GM21825 (cell line): ENCODE results near the gene YTHDF1.

Experiments
- ATAC-seq: cut with Tn5 transposase; IDR thresholded peaks from one replicate; pipeline ENCODE4 v1.9.1; 2021; ENCODE audit warnings: mild to moderate bottlenecking, moderate library complexity; ENCODE audit not compliant: unreplicated experiment

YTHDF1 gene

DNA sequence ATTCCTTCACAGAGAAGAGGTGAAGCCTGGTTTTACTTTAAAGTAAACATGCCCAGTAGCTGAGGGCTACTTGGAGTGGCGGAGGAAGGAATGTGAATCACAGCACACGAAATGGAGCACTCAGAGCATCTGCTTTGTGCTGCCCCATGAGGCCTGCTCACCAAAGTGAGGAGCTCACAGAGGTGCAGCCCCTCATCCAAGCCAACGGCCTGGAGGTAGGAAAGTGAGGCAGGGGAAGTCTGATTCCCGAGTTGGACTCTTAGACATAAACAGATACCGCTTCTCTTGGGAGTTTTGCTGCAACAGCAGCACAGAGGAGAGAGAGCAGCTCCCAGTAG lies 3.6 kb downstream of the YTHDF1 start:
- ATAC-seq, result no peak

DNA sequence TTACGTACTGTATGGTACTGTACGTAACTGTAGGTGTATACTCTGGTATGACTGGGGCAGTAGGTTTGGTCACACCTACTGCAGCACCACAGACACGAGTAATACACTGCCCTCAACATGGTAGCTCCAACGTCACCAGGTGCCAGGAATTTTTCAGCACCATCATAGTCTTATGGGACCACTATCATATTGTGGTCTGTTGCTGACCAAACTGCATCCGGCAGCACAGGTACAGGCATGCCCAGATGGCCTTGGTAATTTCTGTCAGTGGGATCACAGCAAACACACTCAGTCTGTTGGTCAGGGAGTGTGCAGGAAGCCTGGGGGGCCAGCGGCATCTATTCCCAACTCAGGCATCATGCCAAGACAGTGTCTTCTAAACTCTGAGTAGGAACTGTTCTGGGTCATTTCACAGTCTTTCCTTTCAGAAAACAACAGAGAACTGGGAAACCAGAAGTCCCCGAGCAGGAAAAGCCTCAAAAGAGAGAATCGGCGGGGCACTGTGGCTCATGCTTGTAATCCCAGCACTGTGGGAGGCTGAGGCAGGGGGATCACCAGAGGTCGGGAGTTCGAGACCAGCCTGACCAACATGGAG lies 5.8 kb downstream of the YTHDF1 start:
- ATAC-seq, result no peak

DNA sequence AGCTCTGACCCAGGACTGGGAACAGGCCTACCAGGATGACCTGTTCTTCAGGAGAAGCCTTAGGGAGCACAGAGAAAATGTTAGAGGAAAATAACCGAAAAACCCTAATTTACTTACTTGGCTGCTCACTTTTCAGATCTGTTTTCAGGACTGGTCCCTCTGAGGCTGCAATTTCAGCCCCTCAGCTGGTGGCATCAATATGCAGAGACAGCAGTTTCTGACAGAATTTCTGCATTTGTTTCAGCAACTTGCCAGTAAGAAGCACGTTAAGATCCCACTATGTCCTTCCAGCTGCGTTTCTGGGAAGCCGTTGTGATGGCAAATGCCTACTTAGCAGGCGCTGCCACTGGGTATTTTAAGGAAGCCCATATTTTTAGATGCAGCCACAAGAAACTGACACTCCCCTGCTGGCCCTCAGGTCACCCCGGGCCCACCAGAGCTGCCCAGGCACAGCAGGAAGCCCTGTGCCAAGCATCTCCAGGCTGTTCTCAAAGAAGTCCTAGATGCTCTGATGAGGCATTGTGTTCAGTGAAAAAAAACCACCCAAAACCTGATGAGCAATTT lies 7.5 kb downstream of the YTHDF1 start:
- no peak for ATAC-seq

DNA sequence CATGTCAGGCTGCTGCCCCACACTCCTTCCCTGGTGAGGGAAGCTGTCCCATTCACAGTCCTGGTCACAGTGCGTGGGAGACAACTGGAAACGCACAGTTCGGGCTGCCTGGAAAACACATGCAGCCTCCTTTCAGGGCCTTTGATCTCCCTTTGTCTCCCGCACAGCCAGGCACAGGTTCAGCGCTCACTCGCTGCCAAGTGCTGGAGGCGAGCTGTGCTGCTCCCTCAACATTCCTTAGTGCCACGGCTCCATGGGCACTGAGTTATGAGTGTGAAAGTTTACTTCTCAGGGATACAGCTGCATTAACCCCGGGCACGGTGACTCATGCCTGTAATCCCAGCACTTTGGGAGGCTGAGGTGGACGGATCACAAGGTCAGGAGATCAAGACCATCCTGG lies 9.1 kb downstream of the YTHDF1 start:
- no peak for ATAC-seq

DNA sequence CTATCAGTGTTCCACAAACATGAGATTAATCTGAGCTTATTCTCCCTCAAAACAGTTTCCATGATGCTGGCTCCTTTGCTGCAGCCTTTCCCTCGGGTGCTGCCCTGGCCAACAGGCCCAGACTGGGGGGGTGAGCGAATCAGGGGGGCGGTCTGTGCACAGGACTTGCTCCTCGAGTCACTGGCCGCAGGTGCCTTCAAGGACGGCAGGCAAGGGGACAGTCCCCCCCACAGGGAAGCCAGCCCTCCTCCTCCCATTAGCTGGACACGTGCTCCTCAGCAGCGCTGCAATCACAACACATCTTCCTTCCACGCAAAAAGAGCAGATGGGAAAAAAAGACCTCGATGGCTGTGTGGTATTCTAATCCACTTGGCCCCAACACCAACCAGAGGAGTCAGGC lies 10.0 kb downstream of the YTHDF1 start:
- no peak for ATAC-seq

DNA sequence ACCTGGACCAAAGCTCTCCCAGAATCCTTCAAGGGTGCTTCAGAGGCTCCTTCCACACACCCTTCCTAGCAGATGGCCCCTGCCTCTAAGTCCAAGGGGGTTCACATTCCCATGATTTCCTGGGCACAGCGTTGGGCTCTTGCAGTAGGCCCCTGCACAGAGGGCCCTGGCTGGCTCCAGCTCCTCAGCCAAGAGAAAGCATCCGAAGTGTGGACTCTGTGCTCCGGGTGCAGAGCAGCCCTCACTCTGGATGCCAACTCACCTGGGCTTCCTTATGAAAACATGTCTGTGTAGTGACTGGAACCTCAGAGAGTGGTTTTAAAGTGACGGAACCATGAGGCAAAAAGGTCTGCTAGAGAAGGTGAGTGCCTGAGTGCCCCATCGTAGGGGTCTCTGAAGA lies 11.6 kb downstream of the YTHDF1 start:
- no peak for ATAC-seq

DNA sequence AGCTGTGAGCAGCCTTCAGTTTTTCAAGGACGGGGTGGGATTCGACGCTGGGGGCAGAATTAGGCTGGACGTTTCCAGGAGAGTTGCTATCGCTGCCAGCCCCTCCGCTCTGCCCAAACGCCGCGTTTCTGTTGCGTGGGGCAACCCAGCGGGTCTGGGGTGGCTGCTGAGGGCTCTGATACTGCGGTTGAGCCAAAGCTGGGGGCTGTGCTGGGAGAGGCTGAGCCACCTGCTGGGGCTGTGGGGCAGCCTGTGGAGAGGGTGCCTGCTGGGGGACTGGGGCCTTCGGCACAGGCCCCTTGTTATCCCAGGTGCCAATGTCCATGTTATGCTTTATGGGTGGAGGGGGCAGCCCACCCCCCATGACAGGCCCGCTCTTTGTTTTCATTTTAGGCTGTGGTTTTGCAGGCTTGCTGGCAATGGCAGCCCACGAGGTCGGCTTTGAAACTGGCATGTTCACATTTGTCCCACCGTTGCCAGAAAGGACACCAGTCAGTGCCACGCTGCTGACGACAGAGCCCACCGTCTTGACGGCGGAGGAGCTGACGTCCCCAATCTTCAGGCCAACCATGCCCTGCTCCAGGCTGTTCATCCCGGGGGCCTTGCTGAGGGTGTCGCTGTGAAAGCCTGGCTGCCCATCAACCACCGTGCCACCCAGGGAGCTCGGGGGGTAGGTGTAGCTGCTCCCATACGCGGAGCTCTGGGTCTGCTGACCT lies 13.0 kb downstream of the YTHDF1 start:
- no peak for ATAC-seq

DNA sequence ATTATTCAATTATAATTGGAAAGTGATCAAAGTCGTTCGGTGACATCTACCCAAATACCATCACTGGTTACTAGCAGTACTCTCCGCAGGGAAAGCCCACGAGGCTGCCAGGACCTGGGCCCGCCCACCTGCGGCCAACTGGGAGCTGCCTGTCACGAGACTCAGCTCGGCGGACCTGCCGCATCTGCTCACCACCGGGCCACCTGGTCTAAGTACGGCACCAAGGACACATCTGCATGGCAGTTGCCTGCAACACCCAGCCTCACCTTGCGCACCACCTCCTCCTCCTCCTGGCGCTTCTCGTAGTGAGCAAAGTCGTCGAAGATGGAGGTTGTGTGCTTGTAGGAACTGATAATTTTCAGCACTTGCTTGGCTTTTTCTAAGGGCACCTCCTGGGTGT lies 13.9 kb downstream of the YTHDF1 start:
- ATAC-seq, result no peak

DNA sequence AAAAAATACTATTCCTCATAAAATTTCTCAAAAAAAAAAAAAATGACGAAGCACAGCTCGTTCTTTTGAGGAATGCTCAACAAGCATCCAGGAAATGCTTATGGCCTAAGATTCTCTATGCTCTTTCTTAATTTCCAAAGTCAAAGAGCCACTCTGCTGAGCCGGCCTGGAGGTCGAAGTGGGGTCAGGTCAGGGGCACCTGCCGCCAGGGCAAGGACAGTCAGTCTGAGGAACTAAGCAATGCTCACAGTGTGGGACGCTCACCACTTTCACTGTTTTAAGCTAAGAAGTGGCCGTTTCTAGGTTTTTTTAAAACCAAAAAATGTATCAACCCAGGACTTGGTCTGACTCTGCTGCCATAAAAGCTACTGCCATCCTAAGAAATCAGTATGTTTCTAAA lies 17.3 kb downstream of the YTHDF1 start:
- no peak for ATAC-seq

DNA sequence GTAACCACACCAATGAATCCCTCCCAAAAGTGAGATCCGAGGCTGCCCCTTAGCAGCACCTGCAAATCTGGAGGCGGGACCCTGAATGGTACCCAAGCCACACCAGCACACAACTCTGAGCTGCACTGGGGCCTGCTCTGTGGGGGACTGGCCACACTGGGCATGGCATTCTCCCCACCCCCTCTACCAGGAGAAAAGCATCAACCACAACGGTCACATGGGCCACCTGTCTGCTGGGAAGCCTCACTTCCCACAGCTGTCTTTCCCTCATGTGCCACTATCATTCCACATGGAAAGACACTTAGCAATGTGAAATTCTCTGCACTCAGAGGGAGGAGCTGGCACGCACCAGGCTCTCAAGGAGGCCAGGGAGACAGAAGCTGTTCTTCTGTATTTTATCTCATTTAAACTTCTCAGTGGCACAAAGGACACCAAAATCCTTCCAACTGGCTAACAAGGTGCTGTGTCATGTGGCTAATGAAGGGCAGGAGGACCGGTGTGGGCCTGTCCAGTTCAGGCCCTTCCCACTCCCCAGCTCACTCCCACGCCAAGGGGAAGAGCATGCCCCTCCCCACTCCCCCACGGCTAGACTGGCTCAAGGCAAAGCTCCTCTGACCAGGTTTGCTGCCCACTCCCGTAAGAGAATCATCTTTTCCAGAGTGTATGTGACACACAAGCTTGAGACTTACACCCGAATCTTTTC lies 19.0 kb downstream of the YTHDF1 start:
- ATAC-seq, result no peak

DNA sequence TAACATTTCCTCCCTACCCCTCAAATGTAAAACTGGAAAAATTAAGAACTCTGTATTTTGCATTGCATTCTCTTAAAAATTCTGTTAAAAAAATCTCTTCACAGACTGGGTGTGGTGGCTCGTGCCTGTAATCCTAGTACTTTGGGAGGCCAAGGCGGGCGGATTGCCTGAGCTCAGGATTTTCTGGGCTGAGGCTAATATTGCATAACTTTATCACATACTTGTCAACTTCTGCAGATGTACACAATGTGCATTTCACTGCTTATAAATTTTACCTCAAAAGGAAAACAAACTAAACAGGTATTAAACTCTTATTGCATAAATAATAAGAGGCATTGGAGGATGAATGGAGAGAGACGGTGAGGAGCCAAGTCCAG lies 21.1 kb downstream of the YTHDF1 start:
- ATAC-seq, result no peak

DNA sequence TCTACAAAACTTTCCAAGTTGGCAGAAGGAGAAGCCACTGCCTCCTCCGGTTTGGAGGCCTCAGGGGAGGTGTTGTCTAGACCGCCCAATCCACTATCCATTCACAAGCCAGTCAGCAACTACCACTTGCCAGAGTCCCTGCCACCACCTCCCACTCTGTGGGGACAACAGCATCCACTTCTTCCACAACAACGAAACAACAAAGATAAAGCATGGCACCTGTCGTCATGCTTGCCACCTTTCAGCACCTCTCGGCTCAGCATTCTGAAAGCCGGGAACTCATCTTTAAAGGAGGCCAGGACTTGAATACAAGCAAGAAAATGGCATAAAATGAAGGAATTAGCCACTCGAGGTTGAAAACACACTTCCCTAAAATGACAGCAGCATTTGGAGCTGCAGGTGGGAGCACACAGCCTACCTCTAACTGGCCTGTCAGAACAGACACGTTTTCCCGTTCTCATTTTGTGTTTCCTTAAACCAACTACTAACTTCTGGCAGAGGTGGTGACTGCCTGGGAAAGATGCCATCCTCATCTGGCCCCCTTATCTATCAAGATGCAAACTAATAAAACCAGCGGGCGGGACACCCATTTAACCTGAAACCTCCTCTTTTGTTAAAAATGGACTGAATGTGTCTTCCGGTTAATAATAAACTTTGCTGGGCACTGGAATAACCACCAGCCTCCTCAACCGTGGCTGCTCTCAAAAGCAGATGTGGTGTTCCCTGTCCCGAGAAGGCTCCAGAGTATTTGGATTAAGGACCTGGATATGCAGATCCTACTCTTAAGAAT lies 21.7 kb downstream of the YTHDF1 start:
- ATAC-seq, result no peak

DNA sequence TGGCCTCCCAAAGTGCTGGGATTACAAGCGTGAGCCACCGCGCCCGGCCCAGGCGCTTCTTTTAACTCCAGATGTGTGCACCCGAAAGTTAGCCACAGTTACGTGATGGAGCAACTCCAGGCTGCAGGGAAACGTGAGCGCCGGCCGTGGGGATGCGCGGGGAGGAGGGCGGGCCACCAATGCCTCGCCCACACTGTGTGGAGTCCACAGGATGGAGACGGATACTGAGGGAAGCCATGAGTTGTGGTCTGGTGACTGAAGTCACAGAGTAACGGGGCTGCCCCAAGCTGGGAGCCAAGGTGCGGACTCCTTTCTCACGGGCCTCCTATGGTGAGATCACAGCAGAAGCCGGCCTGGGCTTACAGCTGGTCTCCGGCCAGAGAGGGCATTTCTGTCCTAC lies 23.2 kb downstream of the YTHDF1 start:
- ATAC-seq, result no peak

DNA sequence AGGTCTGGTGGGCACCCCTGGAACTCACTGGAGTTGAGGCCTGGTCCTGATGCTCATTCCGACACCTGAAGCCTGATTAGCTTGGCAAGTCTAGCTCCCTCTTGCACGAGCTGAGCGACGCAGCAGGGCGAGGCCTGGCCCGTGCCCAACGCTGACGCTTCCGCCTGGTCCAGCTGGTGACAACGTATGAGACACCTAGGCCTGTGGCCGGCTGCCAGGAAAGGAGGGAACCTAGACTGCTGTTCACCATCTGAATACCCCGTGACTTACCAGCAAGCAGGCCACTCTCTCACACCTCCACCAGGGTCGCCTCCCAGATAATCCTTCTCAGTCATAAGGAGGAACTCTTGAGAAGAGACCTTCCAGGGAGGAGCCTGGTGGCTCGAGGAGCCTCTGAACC lies 24.5 kb downstream of the YTHDF1 start:
- ATAC-seq, result no peak

DNA sequence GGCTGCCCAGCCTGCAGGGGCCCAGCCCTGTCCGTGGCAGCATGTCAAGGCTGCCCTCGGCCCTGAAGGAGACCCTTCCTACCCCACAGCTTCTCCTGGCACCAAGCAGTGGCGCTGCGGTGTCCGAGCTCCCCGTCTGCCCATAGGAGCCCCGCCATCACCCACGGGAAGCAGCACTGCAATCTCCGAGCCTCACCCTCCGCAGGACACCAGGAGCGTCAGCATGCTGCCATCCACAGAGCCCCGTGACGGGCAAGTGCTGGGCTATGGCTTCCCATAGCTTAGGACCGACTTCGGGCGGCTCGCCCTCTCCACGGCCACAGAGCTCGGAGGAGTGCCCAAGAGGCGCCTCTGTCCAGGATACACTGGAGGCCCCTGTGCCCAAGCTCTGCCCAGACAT lies 25.1 kb downstream of the YTHDF1 start:
- ATAC-seq, result no peak

DNA sequence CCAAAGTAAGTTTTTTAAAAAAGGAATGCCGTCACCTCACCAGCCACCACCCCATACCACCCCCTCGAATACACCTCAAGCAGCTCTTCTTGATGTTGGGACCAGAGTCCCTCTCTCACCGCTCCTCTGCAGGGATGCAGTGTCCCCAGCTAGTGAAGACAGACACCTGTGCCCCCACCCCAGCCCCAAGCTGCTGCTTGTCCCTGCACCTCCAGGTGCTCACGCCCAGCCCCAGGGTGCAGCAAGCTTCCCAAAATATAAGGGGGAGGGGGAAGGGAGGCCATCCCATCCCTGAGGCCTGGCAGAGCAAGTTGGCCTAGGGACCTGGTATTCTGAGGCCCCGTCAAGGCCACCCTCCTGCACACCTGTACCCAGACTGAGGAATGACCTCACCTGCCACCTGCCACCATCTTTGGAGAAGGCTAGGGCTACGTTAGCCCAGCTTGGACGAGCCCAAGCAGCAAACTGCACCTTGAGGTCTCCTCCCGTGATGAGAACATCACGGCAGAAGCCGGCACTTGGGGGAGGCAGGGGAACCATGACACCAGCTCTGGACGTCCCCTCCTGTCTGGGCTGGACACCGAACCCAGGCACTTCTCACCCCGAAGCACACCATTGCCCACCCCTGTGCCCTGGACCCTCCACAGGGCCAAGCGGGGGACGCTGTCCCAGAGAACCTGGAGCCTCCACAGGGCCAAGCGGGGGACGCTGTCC lies 25.9 kb downstream of the YTHDF1 start:
- no peak for ATAC-seq

DNA sequence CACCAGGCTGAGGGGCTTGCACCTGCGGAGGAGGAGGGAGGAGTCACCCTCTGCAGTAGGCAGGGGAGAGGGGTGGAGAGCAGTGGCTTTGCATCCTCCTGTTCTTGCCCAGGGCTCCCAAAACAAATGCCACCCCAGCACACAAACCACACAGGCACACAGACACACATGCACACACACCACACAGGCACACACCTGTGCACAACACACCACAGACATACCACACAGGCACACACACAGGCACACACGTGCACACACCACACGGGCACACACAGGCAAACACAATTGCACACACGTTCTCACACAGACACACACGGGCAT lies 26.6 kb downstream of the YTHDF1 start:
- no peak for ATAC-seq

DNA sequence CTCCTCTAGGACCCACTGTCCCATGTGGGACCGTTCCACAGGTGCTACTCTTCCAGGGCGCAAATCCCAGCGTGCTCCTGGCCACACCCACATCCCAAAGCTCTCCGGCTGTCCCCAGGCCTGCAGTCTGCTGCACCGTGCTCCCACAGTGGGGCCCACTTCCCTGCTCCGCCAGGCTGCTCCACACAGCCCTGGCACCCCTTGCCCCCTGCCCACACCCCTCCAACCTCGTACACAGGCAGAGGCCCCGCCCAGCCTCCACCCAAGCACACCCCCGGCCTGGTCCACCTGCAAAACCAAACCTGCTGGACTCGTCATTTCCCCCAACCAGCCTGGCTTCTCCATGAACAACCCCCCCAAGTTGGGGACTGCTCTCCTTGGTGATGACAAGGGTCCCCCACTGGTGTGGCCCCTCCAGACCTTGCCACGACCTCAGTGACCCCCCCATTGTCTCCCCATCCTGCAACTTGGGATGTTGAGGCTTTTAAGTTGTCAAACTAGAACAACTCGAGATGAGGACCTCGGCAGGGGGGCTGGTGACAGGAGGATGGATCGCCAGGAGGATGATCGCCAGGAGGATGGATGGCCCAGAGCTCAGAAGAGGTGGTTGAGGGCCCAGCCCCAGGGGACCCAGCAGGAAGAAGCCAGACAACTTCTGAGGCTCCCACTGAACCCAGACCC lies 27.1 kb downstream of the YTHDF1 start:
- no peak for ATAC-seq

DNA sequence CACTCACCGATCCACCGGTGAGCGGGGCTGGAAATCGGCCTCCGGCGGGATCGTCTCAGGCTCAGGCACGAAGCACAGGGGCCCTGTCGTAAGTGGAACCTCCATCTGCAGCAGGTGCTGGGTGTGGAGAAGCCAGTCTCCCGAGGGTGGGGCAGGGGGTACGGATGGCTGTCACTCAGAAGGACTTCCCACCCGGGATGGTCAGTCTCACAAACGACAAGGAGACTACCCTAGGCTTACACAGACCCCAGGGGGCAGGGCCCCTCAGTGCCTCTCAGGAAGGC lies 27.8 kb downstream of the YTHDF1 start:
- ATAC-seq, result no peak

DNA sequence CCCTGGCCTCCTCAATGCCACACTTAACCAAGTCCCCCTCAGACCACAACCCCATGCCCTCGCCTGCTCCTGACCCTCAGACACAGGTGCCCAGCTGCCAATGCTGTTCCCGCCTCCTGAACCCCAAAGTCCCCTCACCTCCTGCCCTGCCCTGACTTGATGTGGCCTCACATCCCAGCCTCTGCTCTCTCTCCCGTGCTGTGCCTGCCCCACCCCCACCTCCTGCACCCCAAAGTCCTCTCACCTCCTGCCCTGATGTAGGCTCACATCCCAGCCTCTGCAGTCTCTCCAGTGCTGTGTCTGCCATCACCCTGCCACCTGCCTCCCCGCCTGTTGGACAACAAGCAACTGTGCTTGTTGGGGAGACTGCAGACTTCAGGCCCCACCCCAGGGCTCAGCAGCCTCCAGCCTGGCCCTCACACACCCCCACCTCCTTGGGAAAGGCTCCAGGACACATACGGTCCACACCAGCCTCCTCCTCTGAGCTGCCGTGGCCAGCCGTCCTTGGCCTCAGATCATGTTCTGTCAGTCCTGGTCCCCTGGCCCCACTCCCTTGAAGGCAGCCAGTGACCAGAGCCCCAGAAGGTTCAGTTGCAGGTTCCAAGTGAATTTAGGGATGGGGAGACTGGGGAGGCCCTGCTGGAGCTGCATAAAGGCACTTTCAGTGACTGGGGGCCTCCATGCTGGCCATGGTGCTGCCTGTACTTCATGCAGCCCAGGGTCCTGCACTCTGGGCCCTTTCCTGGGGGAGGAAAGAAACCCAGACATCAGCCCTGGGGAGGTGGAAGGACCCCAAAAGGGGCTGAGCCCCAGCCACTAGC lies 28.4 kb downstream of the YTHDF1 start:
- ATAC-seq, result no peak
